Erythroblast (primary cell): ENCODE measurements around the gene ITGAE.

Experiments
- GATA1 ChIP-seq: IDR thresholded peaks from 2 replicates; pipeline ENCODE4 v1.6.1; 2011; ENCODE audit warnings: low read depth, mild to moderate bottlenecking, control low read depth, low read length, moderate library complexity
- POLR2A ChIP-seq: IDR thresholded peaks from 2 replicates; pipeline ENCODE4 v1.6.1; 2011; ENCODE audit warnings: mild to moderate bottlenecking, low read length

DNA sequence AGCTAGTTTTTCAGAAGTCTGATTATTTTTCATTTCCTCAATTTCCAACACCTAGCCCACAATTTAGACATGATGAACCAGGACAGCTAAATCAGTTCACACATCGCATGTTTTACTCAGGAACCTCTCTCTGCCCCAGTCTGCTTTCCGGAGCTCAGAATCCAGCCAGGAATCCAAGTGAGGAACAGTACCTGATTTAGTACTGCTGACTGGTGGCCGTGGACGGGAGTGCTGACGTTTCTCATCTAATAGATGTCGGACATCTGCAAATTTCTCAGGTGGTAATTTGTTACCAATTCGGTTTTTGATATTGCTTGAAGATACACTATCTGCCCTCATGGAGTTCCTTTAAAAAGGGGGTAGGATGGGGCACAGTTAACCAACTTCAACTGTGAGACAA, 14.9 kb upstream of the ITGAE start:
- TF ChIP-seq POLR2A (no peak), GATA1 (no peak)
